Measurements from ENCODE around the gene COL23A1. TPM values are rescaled to one million over a fixed set of nuclear protein-coding genes. Genes with fewer than 3 reads are reported as not detected.

Gene COL23A1
- total and polyA plus RNA-seq, 4 donors: 0.36 to 1.5 (median 1.1) TPM; not detected in 1

DNA sequence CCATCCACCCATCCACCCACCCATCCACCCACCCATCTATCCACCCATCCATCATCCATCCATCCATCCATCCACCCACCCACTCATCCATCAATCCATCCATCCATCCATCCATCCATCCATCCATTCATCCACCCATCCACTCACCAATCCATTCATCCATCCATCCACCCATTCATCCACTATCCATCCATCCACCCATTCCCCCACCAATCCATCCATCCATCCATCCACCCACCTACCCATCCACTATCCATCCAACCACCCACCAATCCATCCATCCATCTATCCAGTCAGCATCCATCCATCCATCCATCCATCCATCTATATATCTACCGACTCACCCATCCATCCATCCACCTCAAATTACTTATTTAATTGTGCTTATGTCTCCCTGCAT lies 320.7 kb downstream of the COL23A1 start:
- H3K4me3 ChIP-seq (ENCODE audit: low read length in 2 of 2): no peak overlapping the region
- no peaks in the 10 kb centered on the region for H3K36me3 ChIP-seq (ENCODE audit: control insufficient read depth in 1 of 2, insufficient read depth in 2 of 2, low read length in 1 of 2)
- no peaks in the 10 kb centered on the region for H3K27me3 ChIP-seq (ENCODE audit: control insufficient read depth in 1 of 2, insufficient read depth in 2 of 2, low read length in 1 of 2)
- 89 to 96% methylated on average over 1 of the region's 1 CpG for WGBS, 2 donors
- no peak overlapping the region for H3K27ac ChIP-seq (ENCODE audit: low read depth in 1 of 2, low read length in 2 of 2)
- no peak for ATAC-seq (ENCODE audit: low FRiP score)
- H3K4me1 ChIP-seq (ENCODE audit: control insufficient read depth in 1 of 2, insufficient read depth in 2 of 2, low read length in 2 of 2): no peaks in the 10 kb centered on the region
- DNase-seq: no peak
- intact Hi-C loops (cut with DNase I): no loop called here
- H3K9me3 ChIP-seq (ENCODE audit: control insufficient read depth, low read length): no peaks in the 10 kb centered on the region

DNA sequence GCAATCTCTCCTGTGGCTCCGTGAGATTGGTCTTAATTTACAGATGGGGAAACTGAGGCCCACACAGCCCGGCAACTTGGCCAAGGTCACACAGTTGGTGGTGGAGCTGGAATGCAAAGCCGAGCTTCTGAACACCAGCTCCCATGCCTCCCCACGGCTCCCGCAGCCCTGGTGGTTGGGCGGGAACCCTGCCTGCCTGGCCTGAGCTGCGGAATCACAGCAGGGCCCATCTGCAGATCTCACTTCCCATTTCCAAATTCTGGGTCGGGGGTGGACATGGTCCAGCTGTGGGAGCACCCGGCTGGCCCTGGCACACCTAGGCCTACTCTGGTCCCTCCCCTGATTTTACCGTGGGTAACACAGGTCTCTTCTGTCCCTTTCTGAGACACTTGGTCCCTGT lies 322.3 kb downstream of the COL23A1 start:
- ATAC-seq (ENCODE audit: low FRiP score): no peak
- no peaks in the 10 kb centered on the region for H3K36me3 ChIP-seq (ENCODE audit: control insufficient read depth in 1 of 2, insufficient read depth in 2 of 2, low read length in 1 of 2)
- intact Hi-C loops (cut with DNase I): no loop called here

DNA sequence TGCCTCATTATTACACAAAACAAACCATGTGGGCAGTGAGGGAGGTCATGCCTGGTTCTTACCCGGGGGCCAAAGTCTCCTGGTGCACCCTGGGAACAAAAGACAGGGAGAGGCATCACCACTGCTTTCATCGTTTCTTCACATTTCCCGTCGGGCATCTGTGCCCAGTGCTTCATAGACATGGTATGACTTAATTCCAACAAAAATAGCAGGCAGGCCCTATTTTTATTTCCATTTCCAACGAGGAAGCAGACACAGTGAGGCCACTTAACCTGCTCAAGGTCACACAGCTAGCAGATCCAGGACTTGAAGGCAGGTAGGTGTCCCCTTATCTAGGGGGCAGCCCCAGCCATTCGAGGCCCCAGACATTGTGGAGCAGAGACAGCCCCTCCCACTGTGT lies 322.9 kb downstream of the COL23A1 start:
- no peaks in the 10 kb centered on the region for H3K4me1 ChIP-seq (ENCODE audit: control insufficient read depth in 1 of 2, insufficient read depth in 2 of 2, low read length in 2 of 2)
- intact Hi-C loops (cut with DNase I): no loop called here
- no peak overlapping the region for H3K4me3 ChIP-seq (ENCODE audit: low read length in 2 of 2)
- DNase-seq: no peak
- H3K27ac ChIP-seq (ENCODE audit: low read depth in 1 of 2, low read length in 2 of 2): no peak overlapping the region
- 5 to 6% methylated on average over 6 of the region's 6 CpGs for WGBS, 2 donors
- no peaks in the 10 kb centered on the region for H3K27me3 ChIP-seq (ENCODE audit: control insufficient read depth in 1 of 2, insufficient read depth in 2 of 2, low read length in 1 of 2)
- ATAC-seq (ENCODE audit: low FRiP score): no peak
- H3K9me3 ChIP-seq (ENCODE audit: control insufficient read depth, low read length): no peaks in the 10 kb centered on the region
- no peaks in the 10 kb centered on the region for H3K36me3 ChIP-seq (ENCODE audit: control insufficient read depth in 1 of 2, insufficient read depth in 2 of 2, low read length in 1 of 2)

More for the DNA sequence above, 322.3 kb downstream of the COL23A1 start:
- Histone ChIP-seq H3K4me1 (ENCODE audit: control insufficient read depth in 1 of 2, insufficient read depth in 2 of 2, low read length in 2 of 2) (no peaks in the 10 kb centered on the region), H3K9me3 (ENCODE audit: control insufficient read depth, low read length) (no peaks in the 10 kb centered on the region), H3K27ac (ENCODE audit: low read depth in 1 of 2, low read length in 2 of 2) (no peak overlapping the region), H3K4me3 (ENCODE audit: low read length in 2 of 2) (no peak overlapping the region), H3K27me3 (ENCODE audit: control insufficient read depth in 1 of 2, insufficient read depth in 2 of 2, low read length in 1 of 2) (no peaks in the 10 kb centered on the region)
- 94 to 95% methylated on average over 10 of the region's 10 CpGs for WGBS, 2 donors
- no peak for DNase-seq

DNA sequence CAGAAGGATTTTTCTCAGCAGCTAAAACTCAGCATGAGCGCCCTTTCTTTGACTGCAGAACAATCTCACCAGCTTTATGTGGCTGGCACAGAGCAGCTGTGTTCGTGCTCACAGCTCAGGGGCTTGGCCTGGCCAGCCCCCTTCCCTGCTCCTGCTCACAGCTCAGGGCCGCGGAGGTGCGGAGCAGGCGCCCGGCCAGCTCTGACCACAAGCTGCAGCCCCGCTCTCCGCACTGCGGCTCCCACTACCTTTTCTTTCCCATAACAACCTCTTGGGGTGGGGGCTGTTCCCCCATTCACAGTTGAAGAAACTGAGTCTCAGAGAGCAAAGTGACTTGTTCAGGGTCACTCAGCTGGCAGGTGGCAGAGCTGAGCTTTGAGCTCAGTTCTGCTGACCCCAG lies 323.6 kb downstream of the COL23A1 start:
- Histone ChIP-seq H3K4me3 (ENCODE audit: low read length in 2 of 2) (no peak overlapping the region), H3K9me3 (ENCODE audit: control insufficient read depth, low read length) (no peaks in the 10 kb centered on the region), H3K4me1 (ENCODE audit: control insufficient read depth in 1 of 2, insufficient read depth in 2 of 2, low read length in 2 of 2) (no peaks in the 10 kb centered on the region), H3K36me3 (ENCODE audit: control insufficient read depth in 1 of 2, insufficient read depth in 2 of 2, low read length in 1 of 2) (no peaks in the 10 kb centered on the region), H3K27me3 (ENCODE audit: control insufficient read depth in 1 of 2, insufficient read depth in 2 of 2, low read length in 1 of 2) (no peaks in the 10 kb centered on the region), H3K27ac (ENCODE audit: low read depth in 1 of 2, low read length in 2 of 2) (no peak overlapping the region)
- ATAC-seq (ENCODE audit: low FRiP score): no peak
- 97% methylated on average over 10 of the region's 10 CpGs for WGBS, 2 donors
- intact Hi-C loops (cut with DNase I): no loop called here
- no peak for DNase-seq

DNA sequence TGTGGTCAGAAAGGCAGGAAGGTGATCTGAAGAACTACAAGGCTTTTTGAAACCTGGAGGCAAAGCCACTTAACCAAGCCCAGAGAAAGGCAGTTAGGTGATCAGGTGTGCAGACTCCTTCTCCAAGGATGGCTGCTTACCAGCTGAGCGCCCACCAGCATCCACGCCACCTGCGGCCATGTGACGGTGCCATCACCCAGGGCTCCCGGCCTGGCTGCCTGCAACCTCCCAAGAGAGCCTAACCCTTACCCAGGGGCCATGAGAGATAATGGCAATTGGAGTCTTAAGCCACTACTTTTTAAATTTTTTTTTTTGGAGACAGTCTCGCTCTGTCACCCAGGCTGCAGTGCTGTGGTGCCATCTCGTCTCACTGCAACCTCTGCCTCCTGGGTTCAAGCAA lies 324.4 kb downstream of the COL23A1 start:
- intact Hi-C loops (cut with DNase I): no loop called here
- Histone ChIP-seq H3K27me3 (ENCODE audit: control insufficient read depth in 1 of 2, insufficient read depth in 2 of 2, low read length in 1 of 2) (no peaks in the 10 kb centered on the region), H3K4me1 (ENCODE audit: control insufficient read depth in 1 of 2, insufficient read depth in 2 of 2, low read length in 2 of 2) (no peaks in the 10 kb centered on the region), H3K36me3 (ENCODE audit: control insufficient read depth in 1 of 2, insufficient read depth in 2 of 2, low read length in 1 of 2) (no peaks in the 10 kb centered on the region), H3K27ac (ENCODE audit: low read depth in 1 of 2, low read length in 2 of 2) (no peak overlapping the region), H3K4me3 (ENCODE audit: low read length in 2 of 2) (no peak overlapping the region), H3K9me3 (ENCODE audit: control insufficient read depth, low read length) (no peaks in the 10 kb centered on the region)
- DNase-seq (no peak), ATAC-seq (ENCODE audit: low FRiP score) (no peak)
- WGBS, 2 donors: 92 to 98% methylated on average over 7 of the region's 7 CpGs

DNA sequence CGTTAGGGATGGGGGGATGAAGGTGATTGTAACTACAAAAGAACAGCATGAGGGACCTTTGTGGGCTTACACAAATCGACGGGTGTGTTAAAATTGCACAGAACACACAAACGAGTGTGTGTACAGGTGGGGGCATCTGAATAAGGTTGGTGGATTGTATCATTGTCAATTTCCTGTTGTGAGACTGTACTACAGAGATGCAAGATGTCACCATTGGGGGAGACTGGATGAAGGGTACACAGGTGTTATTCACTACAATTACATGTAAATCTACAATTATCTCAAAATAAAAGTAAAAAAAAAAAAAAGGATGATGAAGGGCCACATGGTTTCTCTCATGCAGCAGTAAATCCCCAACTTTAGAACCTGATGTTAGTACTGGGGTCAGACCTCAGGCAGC lies 326.1 kb downstream of the COL23A1 start:
- no peak overlapping the region for H3K4me3 ChIP-seq (ENCODE audit: low read length in 2 of 2)
- intact Hi-C loops (cut with DNase I): no loop called here
- DNase-seq: no peak
- WGBS, 2 donors: 90 to 93% methylated on average over 4 of the region's 4 CpGs
- no peaks in the 10 kb centered on the region for H3K9me3 ChIP-seq (ENCODE audit: control insufficient read depth, low read length)
- no peaks in the 10 kb centered on the region for H3K27me3 ChIP-seq (ENCODE audit: control insufficient read depth in 1 of 2, insufficient read depth in 2 of 2, low read length in 1 of 2)
- no peaks in the 10 kb centered on the region for H3K36me3 ChIP-seq (ENCODE audit: control insufficient read depth in 1 of 2, insufficient read depth in 2 of 2, low read length in 1 of 2)
- ATAC-seq (ENCODE audit: low FRiP score): no peak
- H3K27ac ChIP-seq (ENCODE audit: low read depth in 1 of 2, low read length in 2 of 2): no peak overlapping the region
- H3K4me1 ChIP-seq (ENCODE audit: control insufficient read depth in 1 of 2, insufficient read depth in 2 of 2, low read length in 2 of 2): no peaks in the 10 kb centered on the region

DNA sequence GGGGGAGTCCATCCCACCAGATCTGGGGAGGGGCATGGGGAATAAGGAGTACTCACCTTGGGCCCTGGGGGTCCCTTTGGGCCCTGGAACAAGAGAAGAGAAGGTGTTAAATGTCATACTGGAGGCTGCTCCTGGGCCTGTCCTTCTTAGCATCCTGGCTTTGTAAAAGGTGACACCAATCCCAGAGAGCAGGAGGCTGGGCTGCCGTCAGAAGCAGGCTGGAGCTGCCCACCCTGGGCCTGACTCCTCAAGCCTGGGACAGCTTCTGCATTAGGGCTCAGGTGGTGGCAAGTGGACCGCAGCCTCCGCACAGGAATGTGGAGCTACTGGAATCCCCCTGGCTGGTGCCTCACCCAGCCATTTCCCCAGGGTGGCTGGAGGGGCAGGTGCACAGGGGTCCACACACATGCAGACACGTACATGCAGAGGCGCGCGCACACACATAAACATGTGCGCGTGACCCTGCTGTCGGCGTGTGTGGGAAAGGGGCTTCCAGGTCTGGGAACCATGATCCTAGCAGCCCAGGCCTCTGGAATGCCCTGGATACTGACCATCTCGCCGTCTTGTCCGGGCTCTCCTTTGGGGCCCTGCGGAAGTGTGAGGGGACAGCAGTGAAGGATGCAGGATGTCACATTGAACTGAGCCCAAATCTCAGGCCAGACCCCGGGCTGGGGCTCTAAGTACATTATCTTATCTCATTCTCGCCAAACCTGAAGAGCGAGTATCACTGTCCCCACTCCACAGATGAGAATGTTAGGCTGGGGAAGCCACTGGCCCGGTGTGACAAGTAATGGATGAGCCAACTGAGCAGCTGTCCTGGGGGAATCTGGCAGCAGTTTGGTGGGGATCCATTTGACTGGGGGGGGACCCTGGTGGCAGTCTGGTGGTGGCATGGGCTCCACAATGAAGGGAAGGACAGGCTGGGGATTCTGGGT lies 328.3 kb downstream of the COL23A1 start:
- H3K9me3 ChIP-seq (ENCODE audit: control insufficient read depth, low read length): no peaks in the 10 kb centered on the region
- ATAC-seq (ENCODE audit: low FRiP score): no peak
- intact Hi-C loops (cut with DNase I): no loop called here
- H3K27ac ChIP-seq (ENCODE audit: low read depth in 1 of 2, low read length in 2 of 2): no peak overlapping the region
- H3K4me3 ChIP-seq (ENCODE audit: low read length in 2 of 2): no peak overlapping the region
- H3K36me3 ChIP-seq (ENCODE audit: control insufficient read depth in 1 of 2, insufficient read depth in 2 of 2, low read length in 1 of 2): no peaks in the 10 kb centered on the region
- no peak for DNase-seq
- no peaks in the 10 kb centered on the region for H3K4me1 ChIP-seq (ENCODE audit: control insufficient read depth in 1 of 2, insufficient read depth in 2 of 2, low read length in 2 of 2)
- no peaks in the 10 kb centered on the region for H3K27me3 ChIP-seq (ENCODE audit: control insufficient read depth in 1 of 2, insufficient read depth in 2 of 2, low read length in 1 of 2)
- WGBS, 2 donors: 95% methylated on average over 19 of the region's 19 CpGs

DNA sequence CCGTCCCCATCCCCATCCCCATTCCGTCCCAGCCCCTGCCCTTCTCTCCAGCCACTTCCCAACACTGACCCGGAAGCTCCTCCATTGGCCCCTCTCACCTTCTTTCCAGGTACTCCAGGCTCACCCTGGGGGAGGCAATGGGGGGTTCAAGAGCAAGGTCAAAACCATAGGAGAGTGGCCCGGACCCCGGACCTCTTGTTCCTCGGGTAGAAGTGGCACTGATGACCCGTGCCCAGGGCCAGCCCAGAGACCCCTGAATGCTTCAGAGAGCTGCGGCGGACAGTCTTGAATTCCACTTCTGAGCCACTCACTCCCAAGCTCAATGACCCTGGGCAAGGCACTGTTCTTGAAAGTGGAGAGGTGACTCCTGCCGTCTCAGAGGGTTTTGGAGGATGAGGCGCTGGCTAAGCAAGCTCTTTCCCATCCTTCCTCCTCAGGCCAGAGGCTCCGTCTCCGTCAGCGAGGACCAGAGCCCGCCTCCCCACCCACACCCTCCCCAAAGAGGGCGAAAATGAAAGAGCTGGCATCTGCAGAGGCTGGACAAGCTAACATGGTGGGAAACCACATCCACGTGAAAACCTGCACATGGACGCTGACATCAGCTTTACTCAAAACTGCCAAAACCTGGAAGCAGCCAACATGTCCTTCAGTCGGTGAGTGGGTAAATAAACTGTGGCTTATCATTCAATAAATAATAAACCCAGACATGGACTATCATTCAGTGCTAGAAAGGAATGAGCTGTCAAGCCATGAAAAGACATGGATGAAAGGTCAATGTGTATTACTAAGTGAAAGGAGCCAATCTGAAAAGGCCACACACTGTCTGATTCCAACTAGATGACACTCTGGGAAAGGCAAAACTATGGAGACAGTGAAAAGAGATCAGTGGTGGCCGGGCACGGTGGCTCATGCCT lies 330.3 kb downstream of the COL23A1 start:
- no peaks in the 10 kb centered on the region for H3K36me3 ChIP-seq (ENCODE audit: control insufficient read depth in 1 of 2, insufficient read depth in 2 of 2, low read length in 1 of 2)
- H3K4me3 ChIP-seq (ENCODE audit: low read length in 2 of 2): no peak overlapping the region
- DNase-seq: no peak
- no peak for ATAC-seq (ENCODE audit: low FRiP score)
- no peaks in the 10 kb centered on the region for H3K27me3 ChIP-seq (ENCODE audit: control insufficient read depth in 1 of 2, insufficient read depth in 2 of 2, low read length in 1 of 2)
- 69 to 74% methylated on average over 21 of the region's 21 CpGs for WGBS, 2 donors
- no peaks in the 10 kb centered on the region for H3K4me1 ChIP-seq (ENCODE audit: control insufficient read depth in 1 of 2, insufficient read depth in 2 of 2, low read length in 2 of 2)
- no peak overlapping the region for H3K27ac ChIP-seq (ENCODE audit: low read depth in 1 of 2, low read length in 2 of 2)
- H3K9me3 ChIP-seq (ENCODE audit: control insufficient read depth, low read length): no peaks in the 10 kb centered on the region
- intact Hi-C loops (cut with DNase I): no loop called here
